Measurements from ENCODE around the gene DPP8. TPM values are rescaled to one million over a fixed set of nuclear protein-coding genes. Genes with fewer than 3 reads are reported as not detected.

Gene DPP8
- total and polyA plus RNA-seq, 10 donors, result 6.0 to 74.6 (median 53.2) TPM

DNA sequence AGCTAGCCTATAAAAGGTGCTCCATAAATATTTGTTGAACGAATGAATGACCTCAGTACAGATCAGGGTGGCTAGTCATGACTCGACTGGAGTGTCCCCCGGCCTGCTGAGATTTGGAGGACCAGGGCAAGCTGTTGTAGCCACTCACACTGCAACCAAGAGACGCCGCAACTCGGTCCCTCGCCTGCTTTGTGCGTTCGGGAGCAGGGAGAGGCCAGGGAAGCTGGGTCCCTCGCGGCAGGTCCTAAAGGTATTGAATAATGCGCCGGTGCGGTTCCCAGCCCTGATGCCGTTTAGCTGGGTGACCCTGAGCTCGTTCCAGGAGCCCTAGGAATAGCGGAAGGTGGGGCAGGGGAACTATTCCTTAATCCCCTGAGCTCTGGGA, 96.5 kb downstream of the DPP8 start:
- Histone ChIP-seq H3K27ac (no peak overlapping the region), H3K4me3 (peak overlapping the region in 3 of 8 donors; percentile 43 to 72 (median 49)), H3K4me1 (peaks cover 0 to 28% (median 21%) of the 10 kb centered on the region in 6 donors), H3K27me3 (replicated peaks in 1 of 7) (peaks cover 0 to 78% (median 33%) of the 10 kb centered on the region in 7 donors), H3K36me3 (no peaks in the 10 kb centered on the region), H3K9me3 (no peaks in the 10 kb centered on the region)
- DNase-seq, result no peak
- intact Hi-C loops (cut with DNase I; ENCODE audit: low total_unique reads), result no loop called here
- TF ChIP-seq POLR2A (IDR thresholded peaks at IDR 0.05) (no peak), POLR2AphosphoS5 (IDR thresholded peaks at IDR 0.05) (no peak)
- TF ChIP-seq, protein P1, sequence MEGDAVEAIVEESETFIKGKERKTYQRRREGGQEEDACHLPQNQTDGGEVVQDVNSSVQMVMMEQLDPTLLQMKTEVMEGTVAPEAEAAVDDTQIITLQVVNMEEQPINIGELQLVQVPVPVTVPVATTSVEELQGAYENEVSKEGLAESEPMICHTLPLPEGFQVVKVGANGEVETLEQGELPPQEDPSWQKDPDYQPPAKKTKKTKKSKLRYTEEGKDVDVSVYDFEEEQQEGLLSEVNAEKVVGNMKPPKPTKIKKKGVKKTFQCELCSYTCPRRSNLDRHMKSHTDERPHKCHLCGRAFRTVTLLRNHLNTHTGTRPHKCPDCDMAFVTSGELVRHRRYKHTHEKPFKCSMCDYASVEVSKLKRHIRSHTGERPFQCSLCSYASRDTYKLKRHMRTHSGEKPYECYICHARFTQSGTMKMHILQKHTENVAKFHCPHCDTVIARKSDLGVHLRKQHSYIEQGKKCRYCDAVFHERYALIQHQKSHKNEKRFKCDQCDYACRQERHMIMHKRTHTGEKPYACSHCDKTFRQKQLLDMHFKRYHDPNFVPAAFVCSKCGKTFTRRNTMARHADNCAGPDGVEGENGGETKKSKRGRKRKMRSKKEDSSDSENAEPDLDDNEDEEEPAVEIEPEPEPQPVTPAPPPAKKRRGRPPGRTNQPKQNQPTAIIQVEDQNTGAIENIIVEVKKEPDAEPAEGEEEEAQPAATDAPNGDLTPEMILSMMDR (IDR thresholded peaks at IDR 0.05 in 8 of 11, conservative IDR thresholded peaks at IDR 0.05 in 3 of 11), result no peak
- 33 to 36% (median 34%) methylated on average over 9 to 17 of the region's 17 CpGs for WGBS, 5 donors

DNA sequence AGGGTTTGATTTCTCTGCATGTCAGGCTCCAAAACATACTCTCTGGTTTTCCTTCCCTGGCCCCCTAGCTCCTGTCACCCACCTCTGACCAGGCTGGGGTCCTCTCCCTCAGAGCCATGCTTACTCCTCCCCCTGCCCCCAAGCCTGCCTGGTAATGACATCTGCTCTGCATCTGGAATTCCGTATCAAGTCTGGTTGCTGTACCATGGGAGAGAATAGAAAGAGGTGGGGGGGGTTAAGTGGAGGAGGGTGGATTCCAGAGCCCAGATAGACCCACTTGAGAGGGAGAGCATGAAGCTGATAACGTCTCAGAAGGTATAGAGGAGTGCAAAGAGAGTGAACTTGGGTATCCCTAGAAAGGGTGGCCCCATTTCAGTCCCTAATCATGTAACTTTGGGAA, 98.9 kb downstream of the DPP8 start:
- intact Hi-C loops (cut with DNase I; ENCODE audit: low total_unique reads), result no loop called here
- no peak overlapping the region for H3K27ac ChIP-seq
- no peaks in the 10 kb centered on the region for H3K36me3 ChIP-seq
- no peaks in the 10 kb centered on the region for H3K9me3 ChIP-seq
- H3K27me3 ChIP-seq (replicated peaks in 1 of 7), result peaks cover 0 to 83% (median 33%) of the 10 kb centered on the region in 7 donors
- 79 to 97% (median 85%) methylated on average over 2 of the region's 2 CpGs for WGBS, 5 donors
- H3K4me1 ChIP-seq, result peaks cover 0 to 28% (median 21%) of the 10 kb centered on the region in 6 donors
- DNase-seq, result no peak
- TF ChIP-seq, protein P1 (IDR thresholded peaks at IDR 0.05 in 8 of 11, conservative IDR thresholded peaks at IDR 0.05 in 3 of 11), result no peak
- no peak for TF ChIP-seq POLR2A (IDR thresholded peaks at IDR 0.05)
- no peak for TF ChIP-seq POLR2AphosphoS5 (IDR thresholded peaks at IDR 0.05)
- H3K4me3 ChIP-seq, result no peak overlapping the region

DNA sequence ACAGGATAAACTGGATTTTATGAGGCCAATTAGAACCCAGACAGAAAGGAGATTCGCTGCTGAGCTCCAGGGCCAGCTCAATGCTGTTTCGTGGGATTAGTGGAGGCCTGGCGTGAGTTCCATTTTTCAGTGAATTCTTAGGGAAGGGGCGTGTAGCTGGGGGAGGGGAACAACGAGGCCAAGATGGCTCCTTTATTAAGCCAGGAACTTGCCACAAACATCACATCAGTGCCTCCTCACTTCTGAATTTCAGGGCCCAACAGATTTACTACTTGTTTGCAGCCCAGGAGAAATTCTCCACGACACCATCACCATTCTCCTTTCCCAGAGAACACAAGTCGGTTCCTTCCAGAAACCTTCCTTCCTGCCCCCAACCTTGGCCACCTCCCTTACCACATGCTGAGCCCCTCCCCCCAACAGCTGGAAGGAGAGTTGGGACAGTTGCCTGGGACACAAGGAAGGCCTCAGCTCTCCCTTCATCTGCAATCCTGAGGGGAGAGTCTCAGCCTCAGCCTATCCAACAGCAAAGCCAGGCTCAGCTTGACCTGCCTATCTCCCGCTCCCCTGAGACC, 100.6 kb downstream of the DPP8 start:
- no peaks in the 10 kb centered on the region for H3K9me3 ChIP-seq
- TF ChIP-seq POLR2A (IDR thresholded peaks at IDR 0.05) (no peak), POLR2AphosphoS5 (IDR thresholded peaks at IDR 0.05) (no peak)
- TF ChIP-seq, protein P1 (IDR thresholded peaks at IDR 0.05 in 8 of 11, conservative IDR thresholded peaks at IDR 0.05 in 3 of 11), result no peak
- no peak overlapping the region for H3K27ac ChIP-seq
- 63 to 76% (median 71%) methylated on average over 8 of the region's 8 CpGs for WGBS, 5 donors
- H3K4me1 ChIP-seq, result peaks cover 0 to 16% (median 11%) of the 10 kb centered on the region in 6 donors
- H3K36me3 ChIP-seq, result no peaks in the 10 kb centered on the region
- intact Hi-C loops (cut with DNase I; ENCODE audit: low total_unique reads), result no loop called here
- no peak overlapping the region for H3K4me3 ChIP-seq
- peaks cover 0 to 67% (median 23%) of the 10 kb centered on the region in 7 donors for H3K27me3 ChIP-seq (replicated peaks in 1 of 7)
- no peak for DNase-seq

DNA sequence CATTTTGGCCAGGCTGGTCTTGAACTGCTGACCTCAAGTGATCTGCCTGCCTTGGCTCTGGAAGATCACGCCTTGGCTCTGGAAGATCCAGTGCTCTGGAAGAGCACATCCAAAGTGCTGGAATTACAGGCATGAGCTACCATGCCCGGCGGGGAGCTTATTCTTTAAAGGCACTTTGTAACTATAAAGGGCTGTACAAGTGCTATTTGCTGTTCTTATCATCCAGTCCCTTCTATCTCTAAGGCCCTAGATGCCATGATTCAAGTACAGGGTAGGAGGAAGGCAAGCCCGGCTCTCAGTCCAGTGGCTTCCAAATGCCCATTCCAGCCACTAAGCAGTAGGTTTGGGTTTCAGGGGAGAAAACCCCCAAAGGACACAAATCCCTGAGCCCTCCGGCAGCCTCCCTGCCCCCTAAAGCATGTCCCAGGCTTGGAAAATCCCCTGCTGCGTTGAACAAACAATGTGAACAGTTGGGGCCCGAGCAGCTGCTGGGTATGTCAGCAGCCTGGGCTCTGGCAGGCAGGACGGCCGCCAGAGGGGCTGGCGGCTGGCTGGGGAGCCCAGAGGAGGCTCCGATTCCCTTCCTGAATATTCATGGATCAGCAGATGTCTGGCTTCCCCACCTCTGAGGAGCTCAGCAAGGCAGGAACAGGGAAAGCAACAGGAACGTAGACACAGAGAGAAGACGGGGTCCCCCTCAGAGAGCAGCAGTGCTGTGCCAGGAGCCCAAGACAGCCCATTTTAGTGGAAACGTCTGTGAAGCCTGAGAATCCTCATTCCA, 102.5 kb downstream of the DPP8 start:
- TF ChIP-seq POLR2AphosphoS5 (IDR thresholded peaks at IDR 0.05) (no peak), POLR2A (IDR thresholded peaks at IDR 0.05) (no peak)
- TF ChIP-seq, protein P1 (IDR thresholded peaks at IDR 0.05 in 8 of 11, conservative IDR thresholded peaks at IDR 0.05 in 3 of 11), result no peak
- intact Hi-C loops (cut with DNase I; ENCODE audit: low total_unique reads), result no loop called here
- 70 to 85% (median 75%) methylated on average over 7 to 14 of the region's 14 CpGs for WGBS, 5 donors
- Histone ChIP-seq H3K4me1 (no peaks in the 10 kb centered on the region), H3K36me3 (no peaks in the 10 kb centered on the region), H3K27me3 (replicated peaks in 1 of 7) (peaks cover 0 to 58% (median 5%) of the 10 kb centered on the region in 7 donors), H3K27ac (no peak overlapping the region), H3K4me3 (no peak overlapping the region), H3K9me3 (no peaks in the 10 kb centered on the region)
- DNase-seq, result no peak
